Measurements from ENCODE around the gene LBP.
"Not testable (repeated sequence)": the region's sequence is repeated elsewhere in the genome, so short reads cannot be mapped to it uniquely, and the experiment has no call there.

Gene LBP

GRCh38 chr20:38307371-38308046 lies 38.8 kb upstream of the LBP start:
- Histone ChIP-seq H3K9ac (ENCODE audit: low read length) (no peak overlapping the region), H3K27ac (ENCODE audit: low read depth, low read length) (no peak overlapping the region), H3K4me3 (ENCODE audit: low read length) (no peak overlapping the region), H3K4me1 (ENCODE audit: control insufficient read depth, insufficient read depth, low read length) (no peaks in the 10 kb centered on the region), H3K27me3 (ENCODE audit: control insufficient read depth, insufficient read depth, low read length) (peaks cover 10% of the 10 kb centered on the region), H3K36me3 (ENCODE audit: control insufficient read depth, insufficient read depth, low read length) (no peaks in the 10 kb centered on the region)

- no peak overlapping the region for H3K9ac ChIP-seq (ENCODE audit: low read length)
- H3K4me1 ChIP-seq (ENCODE audit: control insufficient read depth, insufficient read depth, low read length), result no peaks in the 10 kb centered on the region
- H3K36me3 ChIP-seq (ENCODE audit: control insufficient read depth, insufficient read depth, low read length), result no peaks in the 10 kb centered on the region
- H3K27me3 ChIP-seq (ENCODE audit: control insufficient read depth, insufficient read depth, low read length), result peaks cover 7% of the 10 kb centered on the region
- H3K27ac ChIP-seq (ENCODE audit: low read depth, low read length), result no peak overlapping the region
- H3K4me3 ChIP-seq (ENCODE audit: low read length), result no peak overlapping the region
Observed at GRCh38 chr20:38308047-38308438, 38.2 kb upstream of the LBP start.

GRCh38 chr20:38308447-38308846 lies 37.8 kb upstream of the LBP start:
- peaks cover 7% of the 10 kb centered on the region for H3K27me3 ChIP-seq (ENCODE audit: control insufficient read depth, insufficient read depth, low read length)
- no peak overlapping the region for H3K4me3 ChIP-seq (ENCODE audit: low read length)
- H3K9ac ChIP-seq (ENCODE audit: low read length), result no peak overlapping the region

GRCh38 chr20:38311091-38311490 lies 35.2 kb upstream of the LBP start:
- Histone ChIP-seq H3K4me1 (ENCODE audit: control insufficient read depth, insufficient read depth, low read length) (no peaks in the 10 kb centered on the region), H3K27me3 (ENCODE audit: control insufficient read depth, insufficient read depth, low read length) (peaks cover 3% of the 10 kb centered on the region), H3K36me3 (ENCODE audit: control insufficient read depth, insufficient read depth, low read length) (no peaks in the 10 kb centered on the region), H3K9ac (ENCODE audit: low read length) (no peak overlapping the region), H3K27ac (ENCODE audit: low read depth, low read length) (no peak overlapping the region), H3K4me3 (ENCODE audit: low read length) (no peak overlapping the region)

More at GRCh38 chr20:38308447-38308846, 37.8 kb upstream of the LBP start:
- Histone ChIP-seq H3K27ac (ENCODE audit: low read depth, low read length) (no peak overlapping the region), H3K36me3 (ENCODE audit: control insufficient read depth, insufficient read depth, low read length) (no peaks in the 10 kb centered on the region), H3K4me1 (ENCODE audit: control insufficient read depth, insufficient read depth, low read length) (no peaks in the 10 kb centered on the region)

- H3K27me3 ChIP-seq (ENCODE audit: control insufficient read depth, insufficient read depth, low read length), result peaks cover 3% of the 10 kb centered on the region
- no peak overlapping the region for H3K4me3 ChIP-seq (ENCODE audit: low read length)
- no peak overlapping the region for H3K9ac ChIP-seq (ENCODE audit: low read length)
- no peak overlapping the region for H3K27ac ChIP-seq (ENCODE audit: low read depth, low read length)
- no peaks in the 10 kb centered on the region for H3K4me1 ChIP-seq (ENCODE audit: control insufficient read depth, insufficient read depth, low read length)
- no peaks in the 10 kb centered on the region for H3K36me3 ChIP-seq (ENCODE audit: control insufficient read depth, insufficient read depth, low read length)
Observed at GRCh38 chr20:38311491-38311890, 34.8 kb upstream of the LBP start.

GRCh38 chr20:38313676-38314075 lies 32.6 kb upstream of the LBP start:
- H3K27me3 ChIP-seq (ENCODE audit: control insufficient read depth, insufficient read depth, low read length), result peaks cover 3% of the 10 kb centered on the region
- no peaks in the 10 kb centered on the region for H3K36me3 ChIP-seq (ENCODE audit: control insufficient read depth, insufficient read depth, low read length)
- no peak overlapping the region for H3K9ac ChIP-seq (ENCODE audit: low read length)
- H3K27ac ChIP-seq (ENCODE audit: low read depth, low read length), result no peak overlapping the region
- H3K4me3 ChIP-seq (ENCODE audit: low read length), result no peak overlapping the region
- H3K4me1 ChIP-seq (ENCODE audit: control insufficient read depth, insufficient read depth, low read length), result no peaks in the 10 kb centered on the region

- H3K9ac ChIP-seq (ENCODE audit: low read length); H3K36me3 ChIP-seq (ENCODE audit: control insufficient read depth, insufficient read depth, low read length); H3K4me1 ChIP-seq (ENCODE audit: control insufficient read depth, insufficient read depth, low read length); H3K27me3 ChIP-seq (ENCODE audit: control insufficient read depth, insufficient read depth, low read length); H3K4me3 ChIP-seq (ENCODE audit: low read length); H3K27ac ChIP-seq (ENCODE audit: low read depth, low read length): not testable (repeated sequence)
Observed at GRCh38 chr20:38314350-38314749, 31.9 kb upstream of the LBP start.

- Histone ChIP-seq H3K27me3 (ENCODE audit: control insufficient read depth, insufficient read depth, low read length) (peaks cover 3% of the 10 kb centered on the region), H3K4me3 (ENCODE audit: low read length) (no peak overlapping the region), H3K36me3 (ENCODE audit: control insufficient read depth, insufficient read depth, low read length) (no peaks in the 10 kb centered on the region), H3K27ac (ENCODE audit: low read depth, low read length) (no peak overlapping the region), H3K9ac (ENCODE audit: low read length) (no peak overlapping the region), H3K4me1 (ENCODE audit: control insufficient read depth, insufficient read depth, low read length) (no peaks in the 10 kb centered on the region)
Observed at GRCh38 chr20:38315290-38315966, 30.9 kb upstream of the LBP start.

GRCh38 chr20:38316341-38316740 lies 29.9 kb upstream of the LBP start:
- H3K27me3 ChIP-seq (ENCODE audit: control insufficient read depth, insufficient read depth, low read length), result no peaks in the 10 kb centered on the region
- no peak overlapping the region for H3K27ac ChIP-seq (ENCODE audit: low read depth, low read length)
- no peak overlapping the region for H3K9ac ChIP-seq (ENCODE audit: low read length)
- H3K36me3 ChIP-seq (ENCODE audit: control insufficient read depth, insufficient read depth, low read length), result no peaks in the 10 kb centered on the region
- no peaks in the 10 kb centered on the region for H3K4me1 ChIP-seq (ENCODE audit: control insufficient read depth, insufficient read depth, low read length)
- H3K4me3 ChIP-seq (ENCODE audit: low read length), result no peak overlapping the region

GRCh38 chr20:38317422-38317821 lies 28.9 kb upstream of the LBP start:
- Histone ChIP-seq H3K36me3 (ENCODE audit: control insufficient read depth, insufficient read depth, low read length) (no peaks in the 10 kb centered on the region), H3K9ac (ENCODE audit: low read length) (no peak overlapping the region), H3K4me3 (ENCODE audit: low read length) (no peak overlapping the region), H3K27me3 (ENCODE audit: control insufficient read depth, insufficient read depth, low read length) (no peaks in the 10 kb centered on the region), H3K4me1 (ENCODE audit: control insufficient read depth, insufficient read depth, low read length) (no peaks in the 10 kb centered on the region), H3K27ac (ENCODE audit: low read depth, low read length) (no peak overlapping the region)

GRCh38 chr20:38320221-38320620 lies 26.1 kb upstream of the LBP start:
- no peak overlapping the region for H3K9ac ChIP-seq (ENCODE audit: low read length)
- no peaks in the 10 kb centered on the region for H3K27me3 ChIP-seq (ENCODE audit: control insufficient read depth, insufficient read depth, low read length)
- H3K36me3 ChIP-seq (ENCODE audit: control insufficient read depth, insufficient read depth, low read length), result no peaks in the 10 kb centered on the region
- H3K27ac ChIP-seq (ENCODE audit: low read depth, low read length), result no peak overlapping the region
- H3K4me3 ChIP-seq (ENCODE audit: low read length), result no peak overlapping the region
- no peaks in the 10 kb centered on the region for H3K4me1 ChIP-seq (ENCODE audit: control insufficient read depth, insufficient read depth, low read length)

GRCh38 chr20:38321959-38322598 lies 24.2 kb upstream of the LBP start:
- Histone ChIP-seq H3K36me3 (ENCODE audit: control insufficient read depth, insufficient read depth, low read length) (no peaks in the 10 kb centered on the region), H3K4me3 (ENCODE audit: low read length) (no peak overlapping the region), H3K27ac (ENCODE audit: low read depth, low read length) (no peak overlapping the region), H3K9ac (ENCODE audit: low read length) (no peak overlapping the region), H3K27me3 (ENCODE audit: control insufficient read depth, insufficient read depth, low read length) (no peaks in the 10 kb centered on the region), H3K4me1 (ENCODE audit: control insufficient read depth, insufficient read depth, low read length) (no peaks in the 10 kb centered on the region)

GRCh38 chr20:38324159-38324558 lies 22.1 kb upstream of the LBP start:
- Histone ChIP-seq H3K36me3 (ENCODE audit: control insufficient read depth, insufficient read depth, low read length) (no peaks in the 10 kb centered on the region), H3K9ac (ENCODE audit: low read length) (no peak overlapping the region), H3K4me1 (ENCODE audit: control insufficient read depth, insufficient read depth, low read length) (no peaks in the 10 kb centered on the region), H3K4me3 (ENCODE audit: low read length) (no peak overlapping the region), H3K27me3 (ENCODE audit: control insufficient read depth, insufficient read depth, low read length) (no peaks in the 10 kb centered on the region), H3K27ac (ENCODE audit: low read depth, low read length) (no peak overlapping the region)
